ENCODE results near the gene CDV3. TPM values are rescaled to one million over a fixed set of nuclear protein-coding genes. Genes with fewer than 3 reads are reported as not detected.
A peak's percentile ranks its signal among the peaks of the same experiment; 100 is the strongest.

CDV3 gene
- total RNA-seq, 2 donors from 2014 or later, result 124 to 160 TPM

- intact Hi-C loops (cut with DNase I), result no loop called here
Measured at GRCh38 chr3:133562376-133562775, 11.1 kb upstream of the CDV3 start.

DNA sequence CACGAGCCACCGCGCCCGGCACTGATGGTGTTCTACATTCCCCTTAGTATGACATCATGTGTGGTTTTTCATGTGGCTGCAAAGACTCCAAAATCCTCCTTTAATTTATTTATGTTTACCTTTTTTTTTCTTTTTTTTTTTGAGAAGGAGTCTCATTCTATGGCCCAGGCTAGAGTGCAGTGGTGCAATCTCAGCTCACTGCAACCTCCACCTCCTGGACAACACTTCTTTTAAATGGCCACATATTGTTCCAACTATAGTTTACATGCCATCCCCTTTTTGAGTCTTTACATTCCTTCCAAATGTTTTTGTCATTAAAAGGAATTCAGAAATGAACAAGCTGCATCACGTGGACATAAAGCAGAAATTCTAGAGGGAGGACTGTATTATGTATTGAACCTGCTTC, 10.3 kb upstream of the CDV3 start:
- no peak for DNase-seq (ENCODE audit: low spot score)
- intact Hi-C loops (cut with DNase I), result no loop called here

More at GRCh38 chr3:133562376-133562775, 11.1 kb upstream of the CDV3 start:
- no peak for DNase-seq (ENCODE audit: low spot score)

- no peak for DNase-seq (ENCODE audit: low spot score)
- intact Hi-C loops (cut with DNase I), result no loop called here
Measured at GRCh38 chr3:133563816-133564215, 9.7 kb upstream of the CDV3 start.

- no peak for DNase-seq (ENCODE audit: low spot score)
- intact Hi-C loops (cut with DNase I), result loop anchor here in 1 of 2 donors (2.0 kb wide), 1 partner anchor 34 kb away; no protein-coding TSS in a partner anchor
Measured at GRCh38 chr3:133568294-133569014, 5.0 kb upstream of the CDV3 start.

DNA sequence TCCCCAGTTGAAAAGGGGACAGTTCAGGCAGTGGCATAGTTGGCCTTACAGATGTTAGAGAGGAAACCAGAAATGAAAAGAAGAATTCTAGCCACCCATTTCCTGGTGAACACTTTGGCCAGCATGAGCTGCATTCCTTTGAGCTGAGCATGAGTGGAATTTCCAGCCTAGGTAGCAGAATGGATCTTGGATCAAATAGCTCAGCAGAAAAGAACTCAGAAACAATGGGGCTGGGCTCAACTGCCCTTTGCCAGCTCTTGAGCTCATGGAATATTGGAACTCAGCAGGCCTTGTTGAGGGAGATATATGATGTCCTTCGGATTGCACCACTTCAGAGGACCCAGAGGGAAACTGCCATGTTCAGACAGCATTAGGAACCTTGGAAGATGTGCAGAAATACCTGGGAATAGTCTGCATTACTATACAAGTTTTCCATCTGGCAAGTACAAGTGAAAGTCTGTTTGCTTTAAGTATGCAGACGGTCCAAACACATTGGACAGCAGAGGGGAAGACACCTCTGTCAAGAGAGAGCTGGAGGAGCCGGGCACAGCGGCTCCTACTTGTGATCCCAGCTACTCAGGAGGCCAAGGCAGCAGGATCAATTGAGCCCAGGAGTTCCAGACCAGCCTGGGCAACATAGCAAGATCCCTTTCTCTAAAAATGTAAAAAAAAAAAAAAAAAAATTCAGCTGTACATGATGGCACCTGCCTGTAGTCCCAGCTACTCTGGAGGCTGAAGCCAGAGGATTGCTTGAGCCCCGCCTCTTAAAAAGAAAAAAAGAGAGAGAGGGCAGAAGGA, 3.1 kb upstream of the CDV3 start:
- DNase-seq (ENCODE audit: low spot score), result no peak
- intact Hi-C loops (cut with DNase I), result loop anchor here (5.0 to 10.0 kb wide), 4 partner anchors 96 to 1038 kb away; partner anchors contain the start of genes ANAPC13 (in 1 of the 2), CEP63 (in 1 of the 2) and NPHP3 (in 1 of the 2)

DNA sequence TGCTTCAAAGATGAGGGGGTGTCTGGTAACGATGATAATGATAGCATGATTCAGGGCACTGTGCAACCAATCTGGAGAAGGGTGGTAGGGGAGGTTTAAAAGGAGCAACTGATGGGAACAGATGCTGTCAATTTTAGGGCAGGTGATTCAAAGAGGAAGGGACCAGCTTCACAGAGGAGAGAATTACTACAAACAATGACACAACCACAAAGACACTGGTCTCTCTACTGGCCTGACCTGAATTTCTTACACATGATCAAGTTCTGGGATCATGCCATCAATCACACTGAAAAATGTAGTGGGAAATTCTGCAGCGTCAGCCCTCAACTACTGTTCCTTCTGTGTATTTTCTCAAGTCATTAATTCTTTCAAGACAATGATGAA, 2.6 kb upstream of the CDV3 start:
- intact Hi-C loops (cut with DNase I), result loop anchor here (5.0 to 10.0 kb wide), 4 partner anchors 96 to 1039 kb away; partner anchors contain the start of genes ANAPC13 (in 1 of the 2), CEP63 (in 1 of the 2) and NPHP3 (in 1 of the 2)
- no peak for DNase-seq (ENCODE audit: low spot score)

- intact Hi-C loops (cut with DNase I), result loop anchor here (5.0 to 10.0 kb wide), 4 partner anchors 98 to 1040 kb away; partner anchors contain the start of genes ANAPC13 (in 1 of the 2), CEP63 (in 1 of the 2) and NPHP3 (in 1 of the 2)
- no peak for DNase-seq (ENCODE audit: low spot score)
Measured at GRCh38 chr3:133572158-133573053, 1.1 kb upstream of the CDV3 start.

DNA sequence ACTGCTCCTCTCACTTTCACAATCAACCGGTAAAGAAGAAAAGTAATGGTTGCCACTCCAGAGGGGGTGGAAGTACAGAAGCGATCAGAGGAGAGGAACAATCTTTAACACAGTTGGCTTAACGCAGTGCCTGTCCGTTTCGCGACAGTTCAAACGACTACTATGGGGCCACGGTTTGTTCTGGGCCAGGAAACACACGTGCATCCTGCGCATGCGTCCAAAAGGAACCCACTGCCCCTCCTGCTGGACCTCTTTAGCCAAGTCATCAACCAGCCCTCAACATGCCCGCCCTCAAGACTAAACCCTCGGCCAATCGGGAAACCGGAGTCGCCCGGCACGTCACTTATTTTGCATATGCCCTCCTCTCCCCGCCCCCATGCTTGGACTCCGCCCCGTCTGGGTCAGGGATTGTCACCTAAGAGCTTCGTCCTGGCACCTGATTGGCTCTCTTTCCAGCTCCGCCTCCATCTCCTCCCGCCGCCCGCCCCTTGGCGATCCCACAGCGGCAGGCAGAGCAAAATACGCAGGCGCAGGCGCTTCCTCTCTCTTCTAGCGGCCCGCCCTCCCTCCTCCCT, 345 bp upstream of the CDV3 start:
- DNase-seq (ENCODE audit: low spot score), result peak; percentile 100

DNA sequence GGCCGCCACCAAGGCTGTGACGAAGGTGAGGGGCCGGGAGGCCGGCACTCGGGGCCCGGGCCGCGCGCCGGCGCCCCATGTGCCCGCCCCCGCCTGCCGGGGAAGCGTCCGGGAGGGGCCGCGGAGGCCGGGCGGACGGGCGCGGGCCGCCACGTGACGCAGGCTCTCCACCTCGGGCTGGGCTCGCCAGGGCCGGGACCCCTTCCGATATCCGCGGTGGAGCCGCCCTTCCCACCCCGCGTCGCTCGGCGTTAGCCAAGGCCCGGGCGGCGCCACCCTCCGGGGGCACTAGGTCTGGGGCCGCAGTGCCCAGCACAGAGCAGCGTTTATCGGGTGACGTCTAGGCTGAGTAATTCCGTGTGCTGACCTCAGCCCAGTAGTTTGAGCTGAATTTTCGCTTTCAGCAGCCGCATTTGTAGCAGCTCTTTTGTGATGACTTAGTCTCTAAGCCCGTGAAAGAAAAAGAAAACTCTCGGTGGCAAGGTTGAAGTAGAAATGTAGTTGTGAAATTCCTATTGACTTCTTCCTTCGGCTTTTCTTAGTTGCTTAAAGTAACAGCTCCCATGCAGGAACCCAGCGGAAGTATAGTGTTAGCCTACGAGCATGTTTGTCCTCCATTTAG, 885 bp downstream of the CDV3 start:
- intact Hi-C loops (cut with DNase I), result loop anchor here (5.0 to 10.0 kb wide), 4 partner anchors 100 to 1042 kb away; partner anchors contain the start of genes ANAPC13 (in 1 of the 2), CEP63 (in 1 of the 2) and NPHP3 (in 1 of the 2)

More for the DNA sequence above, 345 bp upstream of the CDV3 start:
- intact Hi-C loops (cut with DNase I), result loop anchor here (5.0 to 10.0 kb wide), 4 partner anchors 98 to 1041 kb away; partner anchors contain the start of genes ANAPC13 (in 1 of the 2), CEP63 (in 1 of the 2) and NPHP3 (in 1 of the 2)

GRCh38 chr3:133575086-133575485, 1.6 kb downstream of the CDV3 start:
- intact Hi-C loops (cut with DNase I), result loop anchor here (5.0 to 10.0 kb wide), 4 partner anchors 100 to 910 kb away; partner anchors contain the start of genes ANAPC13 (in 1 of the 2), CEP63 (in 1 of the 2) and NPHP3 (in 1 of the 2)
- DNase-seq (ENCODE audit: low spot score), result no peak

More for the DNA sequence above, 885 bp downstream of the CDV3 start:
- peak; percentile 93 for DNase-seq (ENCODE audit: low spot score)

DNA sequence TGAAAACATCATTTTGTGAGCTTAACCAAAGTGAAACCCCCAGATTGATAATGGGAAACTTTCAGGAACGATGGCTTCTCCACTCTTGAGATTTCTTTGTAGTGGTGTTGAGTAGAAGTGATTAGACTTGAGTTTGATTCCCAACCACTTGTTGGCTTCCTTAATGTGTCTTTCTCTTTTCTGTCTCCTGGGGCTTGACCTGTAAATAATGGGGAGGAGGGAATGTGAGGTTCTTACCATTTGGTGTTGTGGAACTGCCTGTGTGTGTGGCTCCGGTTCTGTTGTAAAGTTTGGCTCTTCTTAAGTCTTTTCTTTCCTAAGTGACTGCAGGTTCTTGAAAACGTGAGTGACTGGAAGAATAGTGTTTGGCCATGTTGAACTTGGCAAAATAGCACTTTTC, 2.7 kb downstream of the CDV3 start:
- no peak for DNase-seq (ENCODE audit: low spot score)
- intact Hi-C loops (cut with DNase I), result loop anchor here (5.0 to 10.0 kb wide), 4 partner anchors 101 to 909 kb away; partner anchors contain the start of genes ANAPC13 (in 1 of the 2), CEP63 (in 1 of the 2) and NPHP3 (in 1 of the 2)

- DNase-seq (ENCODE audit: low spot score), result no peak
- intact Hi-C loops (cut with DNase I), result loop anchor here (5.0 to 10.0 kb wide), 4 partner anchors 104 to 906 kb away; partner anchors contain the start of genes ANAPC13 (in 1 of the 2), CEP63 (in 1 of the 2) and NPHP3 (in 1 of the 2)
Measured at GRCh38 chr3:133578548-133579191, 5.2 kb downstream of the CDV3 start.

- DNase-seq (ENCODE audit: low spot score), result no peak
- intact Hi-C loops (cut with DNase I), result no loop called here
Measured at GRCh38 chr3:133583396-133583795, 9.9 kb downstream of the CDV3 start.

DNA sequence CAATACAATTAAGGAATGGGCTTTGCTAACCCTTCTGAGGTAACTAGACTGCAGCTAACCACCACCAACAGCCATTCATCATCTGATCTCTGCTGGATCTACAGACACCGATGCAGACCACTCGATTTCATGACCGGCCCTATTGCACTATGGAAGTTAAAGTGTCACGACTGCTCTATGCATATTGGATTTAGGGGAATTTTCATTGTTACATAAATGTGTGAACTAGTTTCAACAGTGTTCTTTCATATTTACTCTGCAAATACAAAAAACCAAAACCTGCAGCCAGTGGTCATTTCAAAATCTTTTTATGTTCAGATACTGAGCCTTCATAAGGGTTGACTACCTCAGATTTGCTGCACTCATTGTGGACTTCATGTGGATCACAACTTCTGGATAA, 14.5 kb downstream of the CDV3 start:
- DNase-seq (ENCODE audit: low spot score), result no peak
- intact Hi-C loops (cut with DNase I), result no loop called here

GRCh38 chr3:133588784-133589465, 15.4 kb downstream of the CDV3 start:
- no peak for DNase-seq (ENCODE audit: low spot score)
- intact Hi-C loops (cut with DNase I), result no loop called here

DNA sequence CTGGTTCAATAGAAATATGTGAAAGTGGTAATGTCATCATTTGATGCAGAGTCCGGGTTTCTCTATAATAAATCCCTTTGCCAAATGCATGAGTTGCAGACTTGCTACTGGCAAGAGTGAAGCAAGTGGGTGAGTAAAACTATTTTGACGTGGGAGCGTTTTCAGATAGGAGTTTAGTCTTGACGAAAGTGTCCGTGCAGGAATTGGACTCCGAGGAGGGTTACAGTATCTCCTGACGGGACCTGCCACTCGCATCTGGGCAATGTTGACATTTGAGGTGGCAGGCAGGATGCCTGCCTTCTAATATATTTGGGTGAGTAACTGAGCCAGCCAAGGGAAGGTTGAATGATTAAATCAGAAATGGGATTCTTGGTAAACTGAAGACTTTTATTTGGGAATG, 16.0 kb downstream of the CDV3 start:
- no peak for DNase-seq (ENCODE audit: low spot score)
- intact Hi-C loops (cut with DNase I), result no loop called here
